HUES64 (cell line): ENCODE results near the gene ZMIZ1.

Source experiments
- H3K27ac ChIP-seq: 2 replicates; pipeline ENCODE4 v1.7.0; 2013; ENCODE audit warnings: low read depth, low read length, inconsistent platforms
- H3K27me3 ChIP-seq: 2 replicates; pipeline ENCODE4 v1.6.1; 2013; ENCODE audit warnings: mild to moderate bottlenecking, low read length; ENCODE audit not compliant: insufficient read depth
- H3K36me3 ChIP-seq: 2 replicates; pipeline ENCODE4 v1.6.1; 2013; ENCODE audit warnings: mild to moderate bottlenecking, low read length; ENCODE audit not compliant: insufficient read depth
- H3K4me1 ChIP-seq: 2 replicates; pipeline ENCODE4 v1.6.1; 2013; ENCODE audit warnings: mild to moderate bottlenecking, low read length, moderate library complexity; ENCODE audit not compliant: insufficient read depth
- H3K4me3 ChIP-seq: 2 replicates; pipeline ENCODE4 v1.5.1; 2013; ENCODE audit warnings: mild to moderate bottlenecking, low read length, moderate library complexity
- H3K9ac ChIP-seq: 2 replicates; pipeline ENCODE4 v1.6.1; 2013; ENCODE audit warnings: mild to moderate bottlenecking, low read depth, low read length
- H3K9me3 ChIP-seq: 2 replicates; pipeline ENCODE4 v1.6.1; 2013; ENCODE audit warnings: low read depth, low read length; ENCODE audit not compliant: insufficient read depth
- WGBS: fragments of 150-250, 120-280 bp; methylation state at CpG from one replicate; pipeline ENCODE4 v1.1.7; 2013; ENCODE audit warnings: missing lambda C conversion rate; 5-methylcytosine and 5-hydroxymethylcytosine counted together

ZMIZ1 gene

DNA sequence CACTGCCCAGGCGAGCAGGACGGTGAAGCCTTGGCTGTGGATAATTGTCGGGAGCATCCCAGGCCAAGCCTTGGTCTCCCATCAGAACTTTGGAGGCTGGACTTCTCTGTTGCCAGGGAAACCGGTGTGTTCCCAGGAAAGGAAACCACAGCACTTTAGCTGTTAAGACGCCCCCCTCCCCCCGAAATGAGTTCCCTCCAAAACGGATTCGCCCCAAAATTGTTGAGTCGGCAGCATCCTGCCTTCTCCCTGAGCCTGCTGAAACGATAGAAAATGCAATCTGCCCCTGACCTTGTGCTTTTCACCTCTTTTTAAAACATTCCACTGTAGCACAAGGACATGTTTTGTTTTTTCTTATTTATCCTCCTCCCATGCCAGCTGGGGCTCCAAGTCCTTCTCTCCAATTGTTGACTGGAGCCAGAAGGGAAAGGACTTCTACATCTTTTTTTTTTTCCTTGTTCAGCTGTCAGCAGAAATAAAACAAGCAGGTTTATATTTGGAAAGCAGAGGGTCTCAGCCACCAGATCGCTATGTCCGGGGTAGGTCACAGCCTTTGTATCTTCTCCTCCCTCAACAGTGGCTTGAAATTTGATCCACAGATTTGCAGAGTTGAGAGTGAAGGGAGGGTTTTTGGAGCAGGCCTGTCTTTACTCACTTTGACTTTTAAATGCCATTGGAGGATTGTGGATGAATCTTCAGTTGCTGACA lies 116.5 kb downstream of the ZMIZ1 start:
- H3K36me3 ChIP-seq = peaks cover 6% of the 10 kb centered on the region; the same call in 1 of the 2 replicates

DNA sequence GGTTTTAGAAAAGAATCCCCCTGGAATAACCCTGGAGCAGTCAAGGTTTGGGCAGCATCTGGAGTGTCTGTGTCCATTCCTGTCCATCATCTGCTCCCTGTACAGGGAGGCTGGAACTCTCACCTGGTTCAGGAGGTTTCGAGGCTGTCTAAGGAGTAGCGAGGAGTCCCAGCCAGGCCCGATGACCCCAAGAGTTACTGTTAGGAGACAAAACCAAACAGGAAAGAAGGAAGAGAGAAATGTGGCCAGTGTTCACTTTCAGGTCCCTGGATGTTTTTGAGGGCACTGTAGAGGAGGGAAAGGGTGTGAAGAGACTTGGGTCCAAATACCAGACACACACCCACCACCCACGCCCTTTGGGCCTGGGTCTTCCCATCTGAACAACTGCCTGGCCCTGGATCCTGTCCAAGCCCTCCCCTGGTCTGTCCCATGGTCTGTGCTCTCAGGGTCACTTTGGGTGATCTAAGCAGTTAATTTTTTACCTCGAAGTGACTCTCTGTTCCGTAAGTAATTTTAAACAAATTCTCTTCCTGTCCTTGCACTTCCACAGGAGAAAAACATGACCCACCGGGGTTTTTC lies 117.1 kb downstream of the ZMIZ1 start:
- Histone ChIP-seq H3K27me3 (no peaks in the 10 kb centered on the region), H3K27ac (no peak overlapping the region; the same call in 1 of the 2 replicates), H3K36me3 (peaks cover 6% of the 10 kb centered on the region; the same call in 1 of the 2 replicates), H3K9me3 (no peaks in the 10 kb centered on the region), H3K9ac (no peak overlapping the region; the same call in 1 of the 2 replicates), H3K4me1 (peaks cover 32% of the 10 kb centered on the region), H3K4me3 (no peak overlapping the region)
- 93% methylated on average over 7 of the region's 7 CpGs for WGBS

More for the DNA sequence above, 116.5 kb downstream of the ZMIZ1 start:
- peak overlapping the region; percentile 17; the same call in 1 of the 2 replicates for H3K9ac ChIP-seq
- peaks cover 32% of the 10 kb centered on the region for H3K4me1 ChIP-seq
- H3K9me3 ChIP-seq = no peaks in the 10 kb centered on the region
- 60% methylated on average over 12 of the region's 12 CpGs for WGBS
- H3K4me3 ChIP-seq = no peak overlapping the region
- no peaks in the 10 kb centered on the region for H3K27me3 ChIP-seq
- H3K27ac ChIP-seq = peak overlapping the region; percentile 42; the same call in 1 of the 2 replicates

DNA sequence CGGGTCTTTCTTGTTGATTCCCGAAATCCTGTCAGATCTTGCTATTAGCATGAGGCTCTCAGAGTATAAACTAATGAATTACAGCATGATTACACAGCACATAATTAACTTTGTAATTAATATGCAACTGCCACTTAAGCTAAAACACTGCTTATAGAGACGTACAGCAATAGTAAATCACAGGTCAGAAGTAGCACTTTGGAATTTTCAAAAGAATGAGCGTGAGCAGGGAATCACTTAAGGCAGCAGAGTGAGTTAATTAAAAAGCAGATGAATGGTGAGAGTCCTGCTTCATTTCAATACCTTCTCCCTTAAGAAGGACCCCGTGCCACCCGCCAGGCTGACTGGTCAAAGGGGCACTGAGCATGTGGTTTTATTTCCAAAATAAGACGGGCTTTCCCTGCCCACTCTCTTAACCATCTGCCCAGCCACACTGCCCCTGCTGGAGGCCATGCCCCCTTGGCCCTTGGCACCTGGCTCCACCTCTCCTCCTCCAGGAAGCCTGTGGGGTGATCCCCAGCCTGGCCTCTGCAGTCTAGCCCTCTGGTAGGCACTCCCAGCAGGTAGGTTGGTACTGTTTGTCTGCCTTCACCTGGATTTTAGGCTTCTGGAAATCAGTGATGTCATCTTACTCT lies 117.8 kb downstream of the ZMIZ1 start:
- 89% methylated on average over 7 of the region's 7 CpGs for WGBS
- H3K27ac ChIP-seq = no peak overlapping the region
- H3K4me1 ChIP-seq = peaks cover 32% of the 10 kb centered on the region

DNA sequence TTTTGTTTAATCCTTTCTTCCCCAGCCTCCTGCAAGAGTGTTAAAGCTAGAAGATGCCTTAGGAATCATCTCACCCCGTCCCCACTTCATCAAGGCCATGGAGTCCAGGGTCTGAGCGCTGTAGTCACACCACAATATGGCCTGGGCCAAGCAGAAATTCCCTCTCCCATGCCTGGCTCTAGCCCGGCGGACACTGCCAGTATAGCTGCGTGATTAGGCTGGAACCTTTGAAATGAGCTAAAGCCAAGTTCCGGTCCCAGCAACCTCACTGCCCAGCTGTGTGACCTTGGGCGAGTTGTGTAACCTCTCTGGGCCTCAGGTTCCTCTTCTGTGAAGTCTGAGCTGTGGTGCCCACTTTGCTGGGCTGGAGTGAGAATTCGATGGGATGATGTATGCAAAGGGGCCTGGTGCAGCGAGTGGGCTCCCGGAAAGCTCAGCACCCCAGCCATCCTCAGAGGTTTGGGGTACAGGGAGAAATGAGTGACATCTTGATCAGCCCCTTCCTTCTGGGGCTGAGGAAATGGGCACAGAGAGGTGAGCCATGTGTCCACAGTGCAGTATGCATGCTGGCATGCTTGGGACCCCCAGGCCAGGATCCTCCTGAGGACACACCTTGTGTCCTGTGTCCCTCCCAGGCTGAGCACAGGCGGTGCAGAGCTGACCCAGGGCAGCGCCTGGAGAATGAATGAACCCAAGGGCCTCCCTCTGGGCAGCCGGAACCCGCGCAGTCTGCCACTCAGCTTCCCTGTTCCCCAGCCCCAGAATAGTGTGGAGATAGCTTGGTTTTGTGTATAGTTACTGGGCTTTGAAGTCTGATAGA lies 118.6 kb downstream of the ZMIZ1 start:
- Histone ChIP-seq H3K27ac (no peak overlapping the region), H3K36me3 (peaks cover 6% of the 10 kb centered on the region; the same call in 1 of the 2 replicates), H3K4me3 (no peak overlapping the region), H3K4me1 (peaks cover 32% of the 10 kb centered on the region), H3K27me3 (no peaks in the 10 kb centered on the region), H3K9ac (no peak overlapping the region), H3K9me3 (no peaks in the 10 kb centered on the region)
- 94% methylated on average over 15 of the region's 15 CpGs for WGBS

More for the DNA sequence above, 117.8 kb downstream of the ZMIZ1 start:
- H3K9ac ChIP-seq = no peak overlapping the region
- no peak overlapping the region for H3K4me3 ChIP-seq
- peaks cover 6% of the 10 kb centered on the region; the same call in 1 of the 2 replicates for H3K36me3 ChIP-seq
- H3K27me3 ChIP-seq = no peaks in the 10 kb centered on the region
- H3K9me3 ChIP-seq = no peaks in the 10 kb centered on the region

DNA sequence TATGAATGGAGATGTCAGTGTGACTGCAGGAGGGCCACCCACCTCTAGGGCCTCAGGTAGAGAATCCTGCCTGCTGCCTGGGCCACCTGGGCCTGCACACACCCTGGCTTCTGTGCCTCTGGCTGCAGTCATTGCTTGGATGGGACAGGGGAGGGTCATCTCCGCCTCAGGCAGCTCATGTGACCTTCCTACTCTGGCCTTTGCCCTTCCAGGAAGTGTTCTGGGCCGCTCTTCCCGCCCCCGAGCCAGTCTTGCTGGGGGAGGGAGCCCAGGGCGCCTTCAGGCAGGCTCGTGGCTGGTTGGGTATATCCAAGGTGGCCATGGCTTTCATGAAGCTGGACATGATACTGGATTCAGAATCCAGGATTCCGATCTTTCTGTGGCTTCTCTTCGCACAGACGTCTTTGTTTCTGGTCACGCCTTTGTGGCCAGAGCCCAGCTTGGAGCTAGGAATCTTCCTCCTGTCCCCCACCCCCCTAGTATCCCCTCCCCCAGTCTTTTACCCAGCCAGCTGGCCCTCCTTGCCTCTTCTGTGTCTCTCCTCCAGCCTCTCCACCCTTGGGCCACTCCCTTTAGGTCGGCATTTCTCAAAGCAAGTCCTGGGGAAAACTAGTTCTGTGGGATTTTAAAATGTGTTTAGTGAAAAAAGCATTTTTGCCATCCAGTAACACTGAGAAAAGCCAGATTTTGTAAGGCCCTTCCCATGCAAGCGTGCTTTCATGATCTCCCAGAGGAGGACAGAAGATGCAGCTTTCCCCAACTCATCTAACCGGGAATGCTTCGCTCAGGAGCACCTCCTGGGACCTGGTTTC lies 119.6 kb downstream of the ZMIZ1 start:
- H3K4me1 ChIP-seq = peaks cover 32% of the 10 kb centered on the region
- no peak overlapping the region for H3K9ac ChIP-seq
- 73% methylated on average over 14 of the region's 14 CpGs for WGBS
- H3K9me3 ChIP-seq = no peaks in the 10 kb centered on the region
- H3K4me3 ChIP-seq = no peak overlapping the region
- 0 out of 2 replicates have a peak, but pooled peaks cover 6% of the 10 kb centered on the region for H3K36me3 ChIP-seq
- H3K27me3 ChIP-seq = no peaks in the 10 kb centered on the region
- no peak overlapping the region for H3K27ac ChIP-seq

DNA sequence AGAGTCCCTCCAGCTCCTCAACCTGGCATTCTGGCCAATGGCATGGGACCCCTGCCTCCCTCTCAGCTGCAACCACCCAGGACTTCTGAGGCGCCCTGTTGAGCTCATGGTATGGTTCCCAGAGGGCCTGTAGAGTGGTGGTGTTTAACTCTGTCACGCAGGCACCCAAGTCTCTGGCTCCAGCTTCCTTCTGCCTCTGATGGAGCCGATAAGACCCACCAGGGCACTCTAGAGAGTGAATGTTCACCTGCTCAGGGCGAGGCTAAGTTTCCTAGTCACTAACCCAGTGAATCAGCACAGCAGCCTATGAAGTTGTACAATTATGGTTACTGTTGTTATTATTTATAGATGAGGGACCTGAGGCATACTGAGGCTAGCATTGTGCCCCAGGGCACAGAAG lies 120.4 kb downstream of the ZMIZ1 start:
- WGBS = 91% methylated on average over 4 of the region's 4 CpGs
- H3K27ac ChIP-seq = no peak overlapping the region
- H3K27me3 ChIP-seq = no peaks in the 10 kb centered on the region
- no peaks in the 10 kb centered on the region for H3K9me3 ChIP-seq
- no peak overlapping the region for H3K9ac ChIP-seq
- H3K4me3 ChIP-seq = no peak overlapping the region
- H3K36me3 ChIP-seq = 0 out of 2 replicates have a peak, but pooled peaks cover 6% of the 10 kb centered on the region
- peaks cover 28% of the 10 kb centered on the region for H3K4me1 ChIP-seq

DNA sequence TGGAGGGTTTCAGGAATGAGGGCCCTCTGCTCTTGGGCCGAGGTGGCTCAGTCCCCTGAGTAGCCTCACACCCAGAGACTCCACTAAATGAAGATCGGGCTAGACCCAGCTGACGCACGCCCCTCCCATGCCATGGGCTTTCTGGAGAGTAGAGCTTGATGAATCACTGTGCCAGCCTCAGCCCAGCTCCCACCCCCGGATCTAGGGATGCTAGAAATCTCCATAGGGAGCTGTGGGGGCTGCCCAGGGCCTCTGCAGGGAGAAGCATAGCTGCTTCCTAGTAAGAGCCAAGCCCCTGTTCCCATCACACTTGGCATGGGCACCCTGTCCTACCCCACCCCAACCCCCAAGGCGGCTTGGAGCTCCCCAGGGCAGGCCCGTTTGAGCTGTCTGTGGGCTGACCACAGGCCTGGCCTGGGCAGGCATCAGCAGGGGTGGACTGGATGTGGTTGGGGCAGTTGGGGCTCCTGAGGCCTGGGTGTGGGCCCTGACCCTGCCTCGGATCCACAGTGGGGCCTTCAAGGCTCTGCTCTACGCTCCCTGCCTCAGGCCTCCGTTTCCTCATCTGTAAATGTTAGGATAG lies 121.2 kb downstream of the ZMIZ1 start:
- 0 out of 2 replicates have a peak, but pooled peaks cover 6% of the 10 kb centered on the region for H3K36me3 ChIP-seq
- 97% methylated on average over 10 of the region's 10 CpGs for WGBS

DNA sequence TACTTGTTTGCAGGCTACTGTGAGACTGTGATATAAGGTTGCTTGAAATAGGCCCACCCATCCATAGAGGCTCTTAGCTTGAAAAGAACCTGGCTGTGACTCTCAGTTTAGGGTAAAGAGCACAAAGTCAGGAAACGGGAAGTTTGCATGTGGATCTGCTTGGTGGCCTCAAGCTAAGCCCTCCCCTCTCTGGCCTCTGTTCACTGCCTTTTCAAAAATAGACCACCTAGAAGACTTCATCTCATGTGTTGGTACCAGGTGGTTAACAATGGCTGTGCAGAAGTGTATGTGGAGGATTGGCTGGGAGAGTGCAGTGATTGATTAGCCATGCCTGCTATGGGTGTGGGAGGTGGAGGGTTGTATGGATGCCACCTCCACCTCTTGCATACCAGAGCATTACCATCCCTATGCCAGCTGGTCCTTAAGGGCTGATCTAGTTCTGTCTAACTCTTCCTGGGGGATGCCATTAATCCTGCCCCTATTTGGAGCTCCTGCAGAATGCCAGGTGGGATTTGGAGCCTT lies 122.0 kb downstream of the ZMIZ1 start:
- Histone ChIP-seq H3K27ac (no peak overlapping the region), H3K9ac (no peak overlapping the region), H3K27me3 (no peaks in the 10 kb centered on the region), H3K4me1 (peaks cover 20% of the 10 kb centered on the region), H3K36me3 (0 out of 2 replicates have a peak, but pooled peaks cover 6% of the 10 kb centered on the region), H3K9me3 (no peaks in the 10 kb centered on the region), H3K4me3 (no peak overlapping the region)
- WGBS = 94% methylated on average over 1 of the region's 1 CpG

More for the DNA sequence above, 121.2 kb downstream of the ZMIZ1 start:
- Histone ChIP-seq H3K27me3 (no peaks in the 10 kb centered on the region), H3K9me3 (no peaks in the 10 kb centered on the region), H3K27ac (no peak overlapping the region), H3K4me1 (peaks cover 25% of the 10 kb centered on the region), H3K4me3 (no peak overlapping the region), H3K9ac (no peak overlapping the region)

DNA sequence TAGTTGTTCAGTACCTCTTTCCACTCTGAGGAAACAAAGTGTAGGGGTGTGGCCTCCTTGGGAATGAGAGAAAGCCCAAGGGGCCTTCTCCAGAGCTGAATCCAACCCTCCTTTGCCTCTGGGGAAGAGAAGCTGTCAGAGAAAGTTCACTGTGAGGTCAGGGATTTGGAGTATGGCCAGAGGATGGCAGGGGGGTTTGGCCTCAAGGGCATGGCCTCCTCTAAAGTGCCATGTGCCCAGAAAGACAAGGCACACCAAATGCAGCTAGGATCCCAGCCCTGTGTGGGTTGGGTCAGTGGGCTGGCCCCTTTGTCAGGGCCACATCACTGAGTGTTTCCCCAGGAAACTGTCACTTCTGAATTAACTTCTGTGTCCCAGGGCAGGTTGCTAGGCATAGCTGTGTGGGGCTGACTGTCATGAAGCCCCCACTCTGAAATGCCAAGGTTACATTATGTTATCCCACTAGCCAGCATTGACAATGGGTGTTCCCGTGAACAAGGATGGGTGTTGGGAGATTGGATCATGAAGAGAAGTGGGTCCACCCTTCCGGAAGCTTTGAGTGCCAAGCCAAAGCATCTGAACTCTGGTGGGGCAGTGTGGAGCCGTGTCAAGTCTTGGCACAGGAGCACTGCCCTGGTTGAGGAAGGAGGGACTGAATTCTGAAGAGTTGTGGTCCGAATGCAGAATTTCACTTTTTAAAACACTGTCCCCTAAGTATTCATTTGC lies 123.3 kb downstream of the ZMIZ1 start:
- no peaks in the 10 kb centered on the region for H3K27me3 ChIP-seq
- peaks cover 17% of the 10 kb centered on the region for H3K4me1 ChIP-seq
- no peak overlapping the region for H3K9ac ChIP-seq
- H3K9me3 ChIP-seq = no peaks in the 10 kb centered on the region
- no peak overlapping the region for H3K27ac ChIP-seq
- H3K36me3 ChIP-seq = 0 out of 2 replicates have a peak, but pooled peaks cover 6% of the 10 kb centered on the region
- WGBS = 91% methylated on average over 3 of the region's 4 CpGs
- no peak overlapping the region for H3K4me3 ChIP-seq
